Umbilical cord (tissue), 2 donors: Measurements from ENCODE around the gene SGPL1. TPM values are rescaled to one million over a fixed set of nuclear protein-coding genes. Genes with fewer than 3 reads are reported as not detected.
A peak's percentile ranks its signal among the peaks of the same experiment; 100 is the strongest.
"Not testable (repeated sequence)": the region's sequence is repeated elsewhere in the genome, so short reads cannot be mapped to it uniquely, and the experiment has no call there.

Source experiments
- DNase-seq: peaks from one replicate; pipeline ENCODE4 v3.0.0-alpha.2; 2015; ENCODE audit warnings: low spot score
- total RNA-seq: library from RNA; depleted of rRNA; stranded (reverse); fragments of >200 nt; gene quantifications from one replicate; pipeline ENCODE4 v1.2.3, GENCODE V29; 2014; ENCODE audit warnings: low replicate concordance; ENCODE audit not compliant: insufficient read depth

Gene SGPL1
- total RNA-seq, 1 donor from 2014 or later: 23.8 TPM

- DNase-seq: peak; percentile 50
These were observed 103.2 kb downstream of the SGPL1 start for GRCh38 chr10:70918851-70919530.

- DNase-seq: not testable (repeated sequence)
These were observed 104.2 kb downstream of the SGPL1 start for GRCh38 chr10:70919906-70920305.

- DNase-seq: no peak
These were observed 104.8 kb downstream of the SGPL1 start for GRCh38 chr10:70920519-70920918.

GRCh38 chr10:70921285-70921684 lies 105.5 kb downstream of the SGPL1 start:
- no peak for DNase-seq

- DNase-seq: no peak
These were observed 107.9 kb downstream of the SGPL1 start for GRCh38 chr10:70923696-70924095.

GRCh38 chr10:70925377-70926225 lies 109.9 kb downstream of the SGPL1 start:
- no peak for DNase-seq

GRCh38 chr10:70926226-70927000 lies 110.7 kb downstream of the SGPL1 start:
- no peak for DNase-seq

GRCh38 chr10:70927189-70927943 lies 111.6 kb downstream of the SGPL1 start:
- peak; percentile 42 for DNase-seq

GRCh38 chr10:70928140-70928539 lies 112.4 kb downstream of the SGPL1 start:
- DNase-seq: no peak

- DNase-seq: no peak
These were observed 114.7 kb downstream of the SGPL1 start for GRCh38 chr10:70930263-70931000.

Other genes with a start within 250 kb of the SGPL1 start
- gene PRF1, start 213.2 kb upstream of the SGPL1 start, total RNA-seq: 7.5 TPM
- 2.9 TPM for gene ADAMTS14, start 143.4 kb upstream of the SGPL1 start, total RNA-seq
- not detected for gene TBATA, start 30.6 kb upstream of the SGPL1 start, total RNA-seq
- 25.5 TPM for gene PCBD1, start 72.6 kb downstream of the SGPL1 start, total RNA-seq